Measurements from ENCODE around the gene FTCD. TPM values are rescaled to one million over a fixed set of nuclear protein-coding genes. Genes with fewer than 3 reads are reported as not detected.
A peak's percentile ranks its signal among the peaks of the same experiment; 100 is the strongest.

The FTCD gene
- total RNA-seq, 6 experiments from 2014 or later: 141 to 668 (median 417) TPM

DNA sequence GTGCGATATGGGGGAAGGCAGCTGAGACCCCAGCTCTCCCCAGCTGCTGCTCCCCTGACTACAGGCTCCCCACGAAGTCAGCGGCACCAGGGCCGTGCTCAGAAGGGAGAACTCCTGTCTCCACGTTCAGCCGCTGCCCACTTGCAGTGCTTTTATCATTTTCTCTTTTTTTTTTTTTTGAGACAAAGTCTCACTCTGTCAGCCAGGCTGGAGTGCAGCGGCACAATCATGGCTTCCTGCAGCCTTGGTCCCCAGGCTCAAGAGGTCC lies 933 bp upstream of the FTCD start:
- peak overlapping the region in 2 of 3 donors; percentile 93 to 99 for H3K27ac ChIP-seq
- H3K27me3 ChIP-seq: no peaks in the 10 kb centered on the region
- peaks cover 0 to 19% (median 9%) of the 10 kb centered on the region in 4 donors for H3K36me3 ChIP-seq
- H3K4me3 ChIP-seq: no peak overlapping the region
- intact Hi-C loops (cut with DNase I): no loop called here
- peaks cover 0 to 24% (median 3%) of the 10 kb centered on the region in 4 donors for H3K4me1 ChIP-seq
- DNase-seq: no peak
- no peak for TF ChIP-seq POLR2A (IDR thresholded peaks at IDR 0.05)
- TF ChIP-seq, protein P1, sequence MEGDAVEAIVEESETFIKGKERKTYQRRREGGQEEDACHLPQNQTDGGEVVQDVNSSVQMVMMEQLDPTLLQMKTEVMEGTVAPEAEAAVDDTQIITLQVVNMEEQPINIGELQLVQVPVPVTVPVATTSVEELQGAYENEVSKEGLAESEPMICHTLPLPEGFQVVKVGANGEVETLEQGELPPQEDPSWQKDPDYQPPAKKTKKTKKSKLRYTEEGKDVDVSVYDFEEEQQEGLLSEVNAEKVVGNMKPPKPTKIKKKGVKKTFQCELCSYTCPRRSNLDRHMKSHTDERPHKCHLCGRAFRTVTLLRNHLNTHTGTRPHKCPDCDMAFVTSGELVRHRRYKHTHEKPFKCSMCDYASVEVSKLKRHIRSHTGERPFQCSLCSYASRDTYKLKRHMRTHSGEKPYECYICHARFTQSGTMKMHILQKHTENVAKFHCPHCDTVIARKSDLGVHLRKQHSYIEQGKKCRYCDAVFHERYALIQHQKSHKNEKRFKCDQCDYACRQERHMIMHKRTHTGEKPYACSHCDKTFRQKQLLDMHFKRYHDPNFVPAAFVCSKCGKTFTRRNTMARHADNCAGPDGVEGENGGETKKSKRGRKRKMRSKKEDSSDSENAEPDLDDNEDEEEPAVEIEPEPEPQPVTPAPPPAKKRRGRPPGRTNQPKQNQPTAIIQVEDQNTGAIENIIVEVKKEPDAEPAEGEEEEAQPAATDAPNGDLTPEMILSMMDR (IDR thresholded peaks at IDR 0.05): no peak
- WGBS (ENCODE audit: insufficient coverage, low coverage, low lambda C conversion rate, missing lambda C conversion rate): 89% methylated on average over 3 of the region's 7 CpGs
- no peaks in the 10 kb centered on the region for H3K9me3 ChIP-seq
- ATAC-seq: no peak

DNA sequence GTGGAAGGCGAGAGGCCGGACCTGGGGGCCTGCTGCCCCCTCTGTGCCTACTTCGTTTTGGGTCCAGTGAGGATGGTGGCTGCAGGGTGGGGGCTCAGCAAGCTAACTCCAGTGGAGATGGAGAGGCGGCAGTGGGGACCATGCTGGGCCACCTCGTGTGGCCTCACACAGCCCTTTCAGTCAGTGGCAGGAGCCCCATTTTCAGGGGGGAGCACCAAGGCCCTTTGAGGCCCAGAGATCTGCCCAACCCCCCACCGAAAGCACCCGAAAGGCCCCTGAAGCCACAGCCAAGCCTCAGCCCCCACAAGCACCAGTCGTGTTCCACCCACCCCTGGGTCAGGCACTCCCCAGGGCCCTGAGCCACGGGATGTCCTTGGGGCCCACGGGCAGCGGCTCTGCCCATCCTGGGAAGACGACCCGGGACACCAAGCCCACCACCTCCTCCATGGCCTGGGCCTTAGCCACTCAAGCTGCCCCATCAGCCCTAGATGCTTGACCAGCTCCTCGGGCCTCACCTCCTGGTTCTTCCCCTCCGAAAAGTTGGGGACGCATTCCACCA lies 345 bp downstream of the FTCD start:
- DNase-seq: no peak
- WGBS (ENCODE audit: insufficient coverage, low coverage, low lambda C conversion rate, missing lambda C conversion rate): 33% methylated on average over 1 of the region's 16 CpGs

DNA sequence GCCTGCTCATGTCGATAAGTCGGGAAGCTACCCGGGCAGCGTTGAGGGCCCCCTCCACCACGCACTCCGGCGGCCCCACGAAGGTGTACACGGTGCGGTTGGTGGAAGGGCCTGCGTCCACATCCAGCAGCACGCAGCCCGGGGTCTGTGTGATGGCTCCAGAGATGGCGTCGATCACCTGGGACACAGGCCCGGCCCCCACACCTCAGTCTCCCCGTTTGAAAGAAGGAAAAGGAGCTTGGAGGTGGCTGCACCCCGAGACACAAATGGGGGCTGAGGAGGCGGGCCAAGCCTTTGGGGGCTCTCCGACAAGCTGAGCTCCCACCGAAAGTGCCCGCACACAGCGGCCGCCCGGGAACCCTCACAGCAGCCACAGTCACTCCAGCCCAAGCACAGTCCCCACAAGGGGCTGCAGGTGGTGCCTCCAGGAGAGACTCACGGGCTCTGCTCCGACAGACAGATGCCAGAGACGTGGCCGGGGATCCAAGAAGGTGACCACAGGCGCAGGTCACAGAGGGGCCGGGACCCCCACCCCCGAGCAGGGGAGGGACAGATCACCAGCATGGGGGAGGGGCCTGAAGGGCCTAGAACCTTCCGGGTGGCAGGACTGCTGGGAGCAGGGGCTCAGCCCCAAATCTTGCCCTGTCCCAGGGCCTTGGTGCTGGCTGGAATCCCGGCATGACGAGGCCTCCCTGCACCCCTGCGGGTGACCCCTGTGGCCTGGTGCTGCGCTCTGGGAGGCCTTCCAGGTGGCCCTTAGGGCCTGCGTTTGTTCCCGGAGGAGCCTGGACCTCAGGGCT lies 1.0 kb downstream of the FTCD start:
- H3K4me1 ChIP-seq: peaks cover 0 to 34% (median 3%) of the 10 kb centered on the region in 4 donors
- peaks cover 0 to 35% (median 17%) of the 10 kb centered on the region in 4 donors for H3K36me3 ChIP-seq
- 60% methylated on average over 1 of the region's 39 CpGs for WGBS (ENCODE audit: insufficient coverage, low coverage, low lambda C conversion rate, missing lambda C conversion rate)
- peak; percentile 1 to 35 (median 20) for ATAC-seq
- peak overlapping the region; percentile 91 to 99 (median 93) for H3K27ac ChIP-seq
- intact Hi-C loops (cut with DNase I): no loop called here
- peak overlapping the region; percentile 66 to 94 (median 87) for H3K4me3 ChIP-seq
- H3K27me3 ChIP-seq: no peaks in the 10 kb centered on the region
- DNase-seq: peak; percentile 63 to 81 (median 78)
- no peaks in the 10 kb centered on the region for H3K9me3 ChIP-seq
- TF ChIP-seq, protein P1 (IDR thresholded peaks at IDR 0.05): no peak
- no peak for TF ChIP-seq POLR2A (IDR thresholded peaks at IDR 0.05)

More for the DNA sequence above, 345 bp downstream of the FTCD start:
- Histone ChIP-seq H3K27me3 (no peaks in the 10 kb centered on the region), H3K36me3 (peaks cover 0 to 31% (median 15%) of the 10 kb centered on the region in 4 donors), H3K4me3 (peak overlapping the region; percentile 66 to 94 (median 87)), H3K9me3 (no peaks in the 10 kb centered on the region), H3K27ac (peak overlapping the region; percentile 91 to 99 (median 93)), H3K4me1 (peaks cover 0 to 34% (median 3%) of the 10 kb centered on the region in 4 donors)
- no peak for TF ChIP-seq POLR2A (IDR thresholded peaks at IDR 0.05)
- TF ChIP-seq, protein P1 (IDR thresholded peaks at IDR 0.05): no peak
- ATAC-seq: peak; percentile 0 to 5 (median 0)
- intact Hi-C loops (cut with DNase I): no loop called here

DNA sequence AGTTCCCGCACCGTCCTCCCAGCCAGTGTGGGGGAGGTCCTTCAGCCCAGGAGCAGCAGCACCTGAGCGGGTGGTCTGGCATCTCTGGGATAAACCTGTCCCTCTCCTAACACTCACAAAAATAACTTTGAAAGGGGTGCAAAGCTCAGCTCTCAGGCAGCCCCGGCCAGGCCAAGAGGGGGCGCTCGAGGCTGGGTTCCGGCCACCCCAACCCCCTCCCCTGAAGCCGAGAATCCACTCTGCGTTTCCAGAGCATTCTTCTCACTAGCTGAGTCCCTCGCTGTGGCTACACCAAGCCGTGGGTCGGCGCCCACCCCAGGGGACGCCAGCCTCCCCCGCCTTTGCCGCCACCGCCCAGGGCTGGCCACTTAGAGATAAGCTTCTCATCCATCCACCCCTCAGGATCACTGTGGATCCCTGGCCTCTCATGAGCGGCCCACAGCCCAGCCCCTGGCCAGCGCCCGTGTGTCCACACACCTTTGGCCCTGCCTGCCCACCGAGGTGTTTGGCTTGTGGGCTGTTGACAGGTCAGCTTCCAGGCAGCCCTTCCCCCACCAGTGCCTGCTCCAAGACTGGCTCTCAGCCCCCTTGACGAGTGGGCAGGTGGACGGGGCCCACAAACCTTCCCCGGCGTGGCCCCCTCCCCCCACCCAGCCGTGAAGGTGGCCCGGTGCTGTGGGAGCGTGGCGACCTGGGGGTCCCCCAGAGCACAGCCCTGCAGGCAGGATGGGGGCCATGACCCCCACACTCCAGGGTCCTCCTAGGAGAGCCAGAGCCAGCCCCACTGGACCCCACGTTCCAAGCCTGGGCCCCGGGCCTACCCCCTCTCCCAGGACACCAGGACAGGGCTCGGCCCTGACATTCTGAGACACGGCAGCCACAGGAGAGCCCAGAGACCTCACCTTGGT lies 1.9 kb downstream of the FTCD start:
- 40% methylated on average over 1 of the region's 33 CpGs for WGBS (ENCODE audit: insufficient coverage, low coverage, low lambda C conversion rate, missing lambda C conversion rate)
- Histone ChIP-seq H3K9me3 (no peaks in the 10 kb centered on the region), H3K4me1 (peaks cover 0 to 34% (median 3%) of the 10 kb centered on the region in 4 donors), H3K36me3 (peaks cover 0 to 44% (median 20%) of the 10 kb centered on the region in 4 donors), H3K27ac (peak overlapping the region; percentile 91 to 99 (median 93)), H3K4me3 (peak overlapping the region; percentile 66 to 94 (median 87)), H3K27me3 (no peaks in the 10 kb centered on the region)
- ATAC-seq (peak; percentile 36 to 67 (median 49)), DNase-seq (peak; percentile 78 to 91 (median 91))
- TF ChIP-seq, protein P1 (IDR thresholded peaks at IDR 0.05): peak; percentile 58 to 74 (median 70)
- TF ChIP-seq POLR2A (IDR thresholded peaks at IDR 0.05): peak; percentile 34
- intact Hi-C loops (cut with DNase I): no loop called here

Measured in right lobe of liver (tissue), 6 donors.